Measurements from ENCODE around the gene CAMK2D.

- TF ChIP-seq CTCF (IDR thresholded peaks at IDR 0.05) (no peak), EP300 (IDR thresholded peaks at IDR 0.05) (no peak)
These were observed 205.0 kb downstream of the CAMK2D start for GRCh38 chr4:113556382-113557134.

Measured in stomach (tissue), 4 donors.